Trophoblast cell (in vitro differentiated cells and primary cell): ENCODE measurements around the gene DIS3L2.

Source experiments
- DNase-seq, 2 donors: peaks; one replicate each; pipeline ENCODE4 v3.0.0-alpha.2; 2016
- H2AFZ ChIP-seq: 2 replicates; pipeline ENCODE4 v1.6.1; 2013; ENCODE audit warnings: low read length, moderate library complexity, mild to moderate bottlenecking; ENCODE audit not compliant: insufficient read depth, poor library complexity
- H2AK5ac ChIP-seq: 2 replicates; pipeline ENCODE4 v1.6.1; 2013; ENCODE audit warnings: mild to moderate bottlenecking, low read length
- H2BK120ac ChIP-seq: 2 replicates; pipeline ENCODE4 v1.6.1; 2013; ENCODE audit warnings: low read length, mild to moderate bottlenecking, moderate library complexity; ENCODE audit not compliant: insufficient read depth, poor library complexity
- H2BK12ac ChIP-seq: 2 replicates; pipeline ENCODE4 v1.6.1; 2013; ENCODE audit warnings: mild to moderate bottlenecking, low read length, moderate library complexity
- H2BK5ac ChIP-seq: 2 replicates; pipeline ENCODE4 v1.6.1; 2013; ENCODE audit warnings: low read length, low read depth, moderate library complexity, mild to moderate bottlenecking; ENCODE audit not compliant: poor library complexity
- H3K14ac ChIP-seq: 2 replicates; pipeline ENCODE4 v1.6.1; 2013; ENCODE audit warnings: mild to moderate bottlenecking, low read length
- H3K18ac ChIP-seq: 2 replicates; pipeline ENCODE4 v1.6.1; 2013; ENCODE audit warnings: mild to moderate bottlenecking, low read length
- H3K23ac ChIP-seq: 2 replicates; pipeline ENCODE4 v1.6.1; 2013; ENCODE audit warnings: low read length
- H3K27ac ChIP-seq: 2 replicates; pipeline ENCODE4 v1.5.1; 2013; ENCODE audit warnings: low read depth, mild to moderate bottlenecking, inconsistent platforms, low read length, moderate library complexity
- H3K27me3 ChIP-seq: 2 replicates; pipeline ENCODE4 v1.6.1; 2013; ENCODE audit warnings: inconsistent platforms, mild to moderate bottlenecking, low read length, moderate library complexity; ENCODE audit not compliant: insufficient read depth
- H3K36me3 ChIP-seq, 2 experiments: 1 replicate in 1 of 2; 2 replicates in 1 of 2; pipeline ENCODE4 v1.6.1; 2013; ENCODE audit warnings: low read length in 2 of 2, mild to moderate bottlenecking in 2 of 2, moderate library complexity in 1 of 2; ENCODE audit not compliant: insufficient read depth in 2 of 2, control insufficient read depth in 1 of 2
- H3K4ac ChIP-seq: 2 replicates; pipeline ENCODE4 v1.6.1; 2013; ENCODE audit warnings: low read depth, mild to moderate bottlenecking, low read length, moderate library complexity
- H3K4me1 ChIP-seq, 2 experiments: 1 replicate in 1 of 2; 2 replicates in 1 of 2; pipeline ENCODE4 v1.6.1; 2013; ENCODE audit warnings: low read length in 2 of 2, mild to moderate bottlenecking in 2 of 2, moderate library complexity in 1 of 2; ENCODE audit not compliant: insufficient read depth in 2 of 2, control insufficient read depth in 1 of 2
- H3K4me2 ChIP-seq: 2 replicates; pipeline ENCODE4 v1.6.1; 2013; ENCODE audit warnings: inconsistent platforms, mild to moderate bottlenecking, low read length, moderate library complexity
- H3K4me3 ChIP-seq: 2 replicates; pipeline ENCODE4 v1.5.1; 2013; ENCODE audit warnings: mild to moderate bottlenecking, low read depth, low read length, inconsistent platforms
- H3K79me1 ChIP-seq: one replicate; pipeline ENCODE4 v1.6.1; 2013; ENCODE audit warnings: low read length
- H3K79me2 ChIP-seq: 2 replicates; pipeline ENCODE4 v1.6.1; 2013; ENCODE audit warnings: low read length, mild to moderate bottlenecking; ENCODE audit not compliant: control insufficient read depth, insufficient read depth, poor library complexity
- H3K9ac ChIP-seq: 2 replicates; pipeline ENCODE4 v1.6.1; 2013; ENCODE audit warnings: mild to moderate bottlenecking, low read length
- H3K9me3 ChIP-seq: 2 replicates; pipeline ENCODE4 v1.6.1; 2013; ENCODE audit warnings: low read depth, mild to moderate bottlenecking, control low read depth, inconsistent platforms, low read length; ENCODE audit not compliant: insufficient read depth
- H4K12ac ChIP-seq: 2 replicates; pipeline ENCODE4 v1.6.1; 2013; ENCODE audit warnings: low read depth, mild to moderate bottlenecking, low read length, moderate library complexity
- H4K8ac ChIP-seq: 2 replicates; pipeline ENCODE4 v1.6.1; 2013; ENCODE audit warnings: low read depth, mild to moderate bottlenecking, low read length, moderate library complexity
- H4K91ac ChIP-seq: one replicate; pipeline ENCODE4 v1.6.1; 2013; ENCODE audit warnings: low read depth, mild to moderate bottlenecking, low read length, moderate library complexity
- WGBS: extraction: QIAGEN DNeasy Blood & Tissue Kit; methylation state at CpG from one replicate; pipeline ENCODE4 v1.1.7; 2013; ENCODE audit warnings: missing lambda C conversion rate; ENCODE audit not compliant: insufficient read length, insufficient coverage; ENCODE audit errors: extremely low coverage; 5-methylcytosine and 5-hydroxymethylcytosine counted together

The DIS3L2 gene

DNA sequence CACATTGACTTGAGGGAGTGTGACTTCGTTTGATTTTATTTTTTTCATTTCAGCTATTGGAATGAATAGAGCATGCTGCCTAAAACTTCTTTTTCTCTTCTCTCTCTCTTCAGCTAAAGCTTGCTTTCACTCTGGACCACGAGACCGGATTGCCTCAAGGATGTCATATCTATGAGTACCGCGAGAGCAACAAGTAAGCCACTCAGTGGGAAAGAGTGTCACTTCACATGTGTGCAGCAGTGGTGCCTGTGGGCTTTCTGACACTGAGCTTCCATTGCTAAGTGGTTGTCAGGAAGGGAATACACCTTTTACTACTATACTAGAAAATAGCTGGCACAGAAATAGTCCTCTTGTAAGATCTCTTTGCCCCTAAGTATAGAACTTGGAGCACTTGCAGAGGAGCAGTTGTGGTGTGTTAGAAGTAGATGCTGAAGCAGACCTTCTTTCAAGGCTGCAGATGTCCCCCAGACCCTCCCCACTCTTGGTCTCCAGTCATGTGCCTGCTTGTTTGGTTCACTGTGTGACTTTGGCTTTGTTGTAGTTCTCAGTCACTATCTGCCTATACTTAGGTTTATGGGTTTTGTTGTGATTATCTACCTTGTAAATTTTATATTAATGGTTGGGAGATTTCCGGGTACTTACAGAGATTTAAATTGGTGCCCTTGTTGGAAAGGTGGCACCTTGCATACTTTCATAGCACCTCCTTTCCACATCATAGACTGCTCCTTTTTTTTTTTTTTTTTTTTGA, 338.6 kb downstream of the DIS3L2 start:
- Histone ChIP-seq H4K12ac (no peak overlapping the region), H3K27ac (no peak overlapping the region), H2BK12ac (no peak overlapping the region), H3K23ac (no peak overlapping the region), H3K4me1 (no peaks in the 10 kb centered on the region), H3K79me1 (no peaks in the 10 kb centered on the region), H4K91ac (no peak overlapping the region), H3K14ac (no peak overlapping the region), H3K4me2 (no peak overlapping the region), H2BK5ac (no peak overlapping the region), H3K36me3 (peaks cover 0 to 2% of the 10 kb centered on the region in 2 experiments), H3K79me2 (no peaks in the 10 kb centered on the region), H2AK5ac (no peak overlapping the region), H3K9me3 (peaks cover 3% of the 10 kb centered on the region), H2BK120ac (no peak overlapping the region), H2AFZ (no peak overlapping the region), H3K4me3 (no peak overlapping the region), H3K4ac (no peak overlapping the region), H3K9ac (no peak overlapping the region), H4K8ac (no peak overlapping the region), H3K18ac (no peak overlapping the region), H3K27me3 (no peaks in the 10 kb centered on the region)
- no CpG with 5 or more reads among the region's 6 CpGs for WGBS
- no peak for DNase-seq

- Histone ChIP-seq H3K4me1 (no peaks in the 10 kb centered on the region), H2BK5ac (no peak overlapping the region)
These were observed 339.4 kb downstream of the DIS3L2 start for GRCh38 chr2:232300894-232301387.

GRCh38 chr2:232304236-232304635, 342.7 kb downstream of the DIS3L2 start:
- H3K18ac ChIP-seq: no peak overlapping the region
- H3K79me2 ChIP-seq: no peaks in the 10 kb centered on the region
- H3K4me2 ChIP-seq: no peak overlapping the region
- H3K79me1 ChIP-seq: no peaks in the 10 kb centered on the region
- H3K4me1 ChIP-seq: no peaks in the 10 kb centered on the region
- no peak overlapping the region for H3K4ac ChIP-seq
- H3K9me3 ChIP-seq: peaks cover 3% of the 10 kb centered on the region
- H2BK5ac ChIP-seq: no peak overlapping the region
- H4K12ac ChIP-seq: no peak overlapping the region
- H3K14ac ChIP-seq: no peak overlapping the region
- no peak overlapping the region for H4K91ac ChIP-seq
- H2BK12ac ChIP-seq: no peak overlapping the region
- DNase-seq: no peak
- peaks cover 0 to 2% of the 10 kb centered on the region in 2 experiments for H3K36me3 ChIP-seq
- no peaks in the 10 kb centered on the region for H3K27me3 ChIP-seq
- no peak overlapping the region for H3K9ac ChIP-seq
- H2AK5ac ChIP-seq: no peak overlapping the region
- no peak overlapping the region for H3K27ac ChIP-seq
- no peak overlapping the region for H3K4me3 ChIP-seq
- no peak overlapping the region for H2AFZ ChIP-seq
- no peak overlapping the region for H4K8ac ChIP-seq
- no peak overlapping the region for H3K23ac ChIP-seq
- WGBS: no CpG with 5 or more reads among the region's 6 CpGs
- H2BK120ac ChIP-seq: no peak overlapping the region

More at GRCh38 chr2:232300894-232301387, 339.4 kb downstream of the DIS3L2 start:
- no peak for DNase-seq
- Histone ChIP-seq H3K36me3 (peaks cover 0 to 2% of the 10 kb centered on the region in 2 experiments), H3K4me2 (no peak overlapping the region), H3K4me3 (no peak overlapping the region), H3K27ac (no peak overlapping the region), H3K18ac (no peak overlapping the region), H2AFZ (no peak overlapping the region), H2BK12ac (no peak overlapping the region), H3K27me3 (no peaks in the 10 kb centered on the region), H3K9me3 (peaks cover 3% of the 10 kb centered on the region), H3K14ac (no peak overlapping the region), H4K12ac (no peak overlapping the region), H3K4ac (no peak overlapping the region), H3K79me1 (no peaks in the 10 kb centered on the region), H3K79me2 (no peaks in the 10 kb centered on the region), H2AK5ac (no peak overlapping the region), H4K91ac (no peak overlapping the region), H4K8ac (no peak overlapping the region), H3K23ac (no peak overlapping the region), H2BK120ac (no peak overlapping the region), H3K9ac (no peak overlapping the region)
- no CpG with 5 or more reads among the region's 6 CpGs for WGBS

GRCh38 chr2:232306741-232307305, 345.3 kb downstream of the DIS3L2 start:
- no peak overlapping the region for H3K23ac ChIP-seq
- H4K91ac ChIP-seq: no peak overlapping the region
- H3K4me3 ChIP-seq: no peak overlapping the region
- no peak overlapping the region for H3K27ac ChIP-seq
- H3K9ac ChIP-seq: no peak overlapping the region
- no peak overlapping the region for H3K4me2 ChIP-seq
- H3K4ac ChIP-seq: no peak overlapping the region
- H4K8ac ChIP-seq: no peak overlapping the region
- no CpG with 5 or more reads among the region's 7 CpGs for WGBS
- no peak overlapping the region for H3K18ac ChIP-seq
- H2BK12ac ChIP-seq: no peak overlapping the region
- no peaks in the 10 kb centered on the region for H3K36me3 ChIP-seq
- no peaks in the 10 kb centered on the region for H3K79me2 ChIP-seq
- no peaks in the 10 kb centered on the region for H3K4me1 ChIP-seq
- H3K9me3 ChIP-seq: peaks cover 3% of the 10 kb centered on the region
- no peak overlapping the region for H2BK5ac ChIP-seq
- no peak overlapping the region for H3K14ac ChIP-seq
- no peaks in the 10 kb centered on the region for H3K79me1 ChIP-seq
- no peak overlapping the region for H2BK120ac ChIP-seq
- no peak overlapping the region for H2AFZ ChIP-seq
- no peak overlapping the region for H2AK5ac ChIP-seq
- H3K27me3 ChIP-seq: no peaks in the 10 kb centered on the region
- no peak for DNase-seq
- H4K12ac ChIP-seq: no peak overlapping the region
